ENCODE data around the gene FOXO3.

FOXO3 gene

DNA sequence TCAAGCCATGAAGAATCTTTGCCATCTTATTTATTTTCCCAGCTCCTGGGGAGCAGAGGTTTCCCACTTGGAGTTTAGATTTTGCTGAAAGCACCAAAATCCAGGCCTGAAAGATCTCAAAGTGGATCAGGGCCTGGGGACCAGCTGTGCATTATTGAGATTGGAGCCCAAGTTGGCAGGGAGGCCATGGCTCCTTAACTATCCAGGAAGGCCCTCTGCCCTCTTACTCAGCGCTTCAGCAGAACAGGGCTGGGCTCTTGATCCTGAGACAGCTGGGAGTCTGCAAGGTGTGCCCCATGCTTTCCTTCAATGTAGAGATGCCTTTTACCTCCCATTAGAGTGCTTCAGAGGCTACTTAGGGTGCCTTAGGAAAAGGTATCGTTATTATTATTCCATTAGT is 24.6 kb downstream of the FOXO3 start:
- POLR2A ChIA-PET = no interaction called here
- no peak for DNase-seq (ENCODE audit: extremely low spot score)

DNA sequence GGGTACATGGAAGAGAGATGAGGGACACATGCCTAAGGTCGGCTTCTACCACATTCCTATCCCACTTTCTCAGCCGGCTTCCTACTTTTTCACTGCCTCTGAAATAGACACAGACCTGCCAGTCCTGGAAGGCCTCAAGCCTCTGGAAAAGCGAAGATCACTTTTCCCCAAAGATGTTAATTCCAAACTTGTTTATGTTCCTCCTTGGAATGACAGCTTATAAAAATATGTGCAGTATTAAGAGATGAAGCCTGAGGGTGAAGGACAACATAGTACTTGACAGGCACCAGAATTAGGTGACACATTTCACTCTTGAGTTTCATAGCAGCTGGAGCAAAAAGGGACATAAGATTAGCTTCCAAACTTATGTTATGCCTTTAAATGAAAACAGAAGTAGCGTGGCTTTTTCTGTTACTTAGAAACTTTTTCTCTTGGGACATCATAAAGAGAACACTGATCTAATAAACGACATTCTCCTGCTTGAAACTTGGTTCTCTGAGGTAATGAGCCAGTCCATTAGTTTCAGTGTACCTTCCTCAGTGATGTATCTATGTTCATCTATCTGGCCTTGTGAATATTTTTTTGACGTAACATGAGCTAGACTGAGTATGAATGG is 25.3 kb downstream of the FOXO3 start:
- TF ChIP-seq, protein P1, sequence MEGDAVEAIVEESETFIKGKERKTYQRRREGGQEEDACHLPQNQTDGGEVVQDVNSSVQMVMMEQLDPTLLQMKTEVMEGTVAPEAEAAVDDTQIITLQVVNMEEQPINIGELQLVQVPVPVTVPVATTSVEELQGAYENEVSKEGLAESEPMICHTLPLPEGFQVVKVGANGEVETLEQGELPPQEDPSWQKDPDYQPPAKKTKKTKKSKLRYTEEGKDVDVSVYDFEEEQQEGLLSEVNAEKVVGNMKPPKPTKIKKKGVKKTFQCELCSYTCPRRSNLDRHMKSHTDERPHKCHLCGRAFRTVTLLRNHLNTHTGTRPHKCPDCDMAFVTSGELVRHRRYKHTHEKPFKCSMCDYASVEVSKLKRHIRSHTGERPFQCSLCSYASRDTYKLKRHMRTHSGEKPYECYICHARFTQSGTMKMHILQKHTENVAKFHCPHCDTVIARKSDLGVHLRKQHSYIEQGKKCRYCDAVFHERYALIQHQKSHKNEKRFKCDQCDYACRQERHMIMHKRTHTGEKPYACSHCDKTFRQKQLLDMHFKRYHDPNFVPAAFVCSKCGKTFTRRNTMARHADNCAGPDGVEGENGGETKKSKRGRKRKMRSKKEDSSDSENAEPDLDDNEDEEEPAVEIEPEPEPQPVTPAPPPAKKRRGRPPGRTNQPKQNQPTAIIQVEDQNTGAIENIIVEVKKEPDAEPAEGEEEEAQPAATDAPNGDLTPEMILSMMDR (IDR thresholded peaks at IDR 0.05; ENCODE audit: control extremely low read depth, extremely low read depth, low read depth, missing control alignments) = no peak
- ChIA-PET POLR2A (no interaction called here), CTCF (interaction anchor here (1.8 to 2.9 kb wide), 2 partner anchors 10 to 11 kb away, joined by 6 to 15 read pairs; no protein-coding TSS in a partner anchor)
- DNase-seq (ENCODE audit: extremely low spot score) = no peak

More for the DNA sequence above, 24.6 kb downstream of the FOXO3 start:
- CTCF ChIA-PET = interaction anchor here (1.8 to 2.9 kb wide), 2 partner anchors 9 to 12 kb away, joined by 6 to 15 read pairs; no protein-coding TSS in a partner anchor
- TF ChIP-seq, protein P1 (IDR thresholded peaks at IDR 0.05; ENCODE audit: control extremely low read depth, extremely low read depth, low read depth, missing control alignments) = no peak

DNA sequence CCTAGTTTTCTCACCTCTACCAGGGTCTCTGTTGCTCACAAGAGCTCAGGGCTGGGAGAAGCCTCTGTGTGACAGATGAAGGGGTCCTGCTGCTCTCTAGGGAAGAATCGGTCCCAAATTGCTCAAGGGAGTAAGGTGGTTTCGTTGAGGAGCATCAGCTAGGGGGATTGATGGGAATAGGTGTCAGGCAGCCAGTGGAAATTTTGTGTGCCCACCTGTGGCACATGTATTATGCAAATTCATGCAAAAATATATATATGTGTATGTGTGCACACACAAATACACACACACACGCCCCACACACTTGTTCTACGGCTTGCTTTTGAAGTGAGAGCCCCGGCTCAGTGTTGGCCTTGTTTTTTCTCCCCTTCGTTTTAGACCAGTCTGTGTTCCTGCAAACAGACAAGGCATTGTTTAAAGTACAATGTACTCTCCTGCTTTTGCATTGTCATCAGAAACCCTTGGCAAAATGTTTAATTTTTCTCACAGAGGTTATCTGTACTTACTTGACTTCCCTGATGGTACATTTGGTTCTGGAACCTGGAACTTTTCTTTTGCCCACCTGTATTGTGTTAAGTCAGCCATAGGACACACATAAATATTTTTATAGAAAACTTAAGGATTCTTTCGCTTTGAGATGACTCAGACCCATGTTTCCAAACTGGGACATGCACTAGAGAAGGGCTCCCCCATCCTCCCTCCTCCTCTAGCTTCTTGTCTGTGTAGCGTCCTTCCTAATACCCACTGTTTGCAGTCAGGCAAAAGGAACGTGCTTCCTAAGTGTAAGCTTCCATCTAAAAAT is 26.7 kb downstream of the FOXO3 start:
- ChIA-PET POLR2A (no interaction called here), CTCF (interaction anchor here (0.9 to 2.9 kb wide), 6 partner anchors 9 to 22 kb away, joined by 3 to 15 read pairs (median 5); no protein-coding TSS in a partner anchor)
- TF ChIP-seq, protein P1 (IDR thresholded peaks at IDR 0.05; ENCODE audit: control extremely low read depth, extremely low read depth, low read depth, missing control alignments) = no peak
- DNase-seq (ENCODE audit: extremely low spot score) = no peak

DNA sequence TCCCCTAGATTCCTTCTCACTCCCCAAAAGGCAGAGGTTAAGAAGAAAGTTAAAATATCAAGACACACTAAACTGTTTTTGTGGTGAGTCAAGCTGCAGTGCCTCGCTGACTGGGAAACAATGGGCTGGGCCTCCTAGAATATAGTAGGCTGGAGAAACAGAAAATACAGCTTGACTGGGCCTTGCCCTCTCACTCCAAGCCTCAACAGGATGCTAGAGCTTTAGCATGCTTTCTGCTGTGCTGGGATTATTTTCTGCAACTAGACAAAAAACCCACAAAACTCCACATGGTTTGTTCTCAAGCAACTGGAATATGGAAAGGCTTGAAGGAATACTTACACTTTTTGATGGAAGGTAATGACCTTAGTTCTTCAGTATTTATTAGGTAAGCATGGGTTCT is 27.9 kb downstream of the FOXO3 start:
- CTCF ChIA-PET = interaction anchor here (1.2 to 2.2 kb wide), 5 partner anchors 8 to 30 kb away, joined by 3 to 5 read pairs (median 4); no protein-coding TSS in a partner anchor
- POLR2A ChIA-PET = no interaction called here
- no peak for DNase-seq (ENCODE audit: extremely low spot score)
- TF ChIP-seq, protein P1 (IDR thresholded peaks at IDR 0.05; ENCODE audit: control extremely low read depth, extremely low read depth, low read depth, missing control alignments) = no peak

DNA sequence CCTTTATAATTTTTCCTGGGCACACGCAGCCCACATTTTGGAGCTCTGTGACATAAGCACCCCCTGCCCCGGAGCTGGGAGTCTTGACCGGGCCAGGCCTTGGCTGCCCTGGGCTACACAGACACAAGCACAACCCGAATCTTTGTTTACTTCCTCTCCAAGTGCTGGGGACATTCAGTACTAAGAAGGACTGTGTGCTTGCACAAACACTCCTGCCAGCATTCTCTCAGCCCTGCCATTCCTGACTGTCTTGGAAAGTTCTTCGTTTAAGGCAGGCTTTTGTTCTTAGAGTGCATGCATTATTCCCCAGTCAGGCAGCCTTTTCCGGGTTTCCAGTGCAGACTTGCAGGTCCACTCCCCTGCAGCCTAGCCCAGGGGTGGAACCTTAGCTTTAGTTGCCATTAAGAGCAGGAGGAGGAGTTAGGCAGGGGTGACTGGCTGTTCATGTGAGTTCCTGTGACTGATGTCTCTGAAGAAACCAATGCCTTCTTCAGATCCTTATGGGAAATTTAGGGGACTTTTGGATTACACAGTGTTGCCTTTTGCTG is 28.6 kb downstream of the FOXO3 start:
- no peak for DNase-seq (ENCODE audit: extremely low spot score)
- ChIA-PET CTCF (interaction anchor here (0.7 to 2.2 kb wide), 6 partner anchors 9 to 31 kb away, joined by 3 to 5 read pairs (median 4); no protein-coding TSS in a partner anchor), POLR2A (interaction anchor here (1.0 kb wide), 1 partner anchor 8 kb away, joined by 3 read pairs; no protein-coding TSS in a partner anchor)
- TF ChIP-seq, protein P1 (IDR thresholded peaks at IDR 0.05; ENCODE audit: control extremely low read depth, extremely low read depth, low read depth, missing control alignments) = no peak
